Glutamatergic neuron (in vitro differentiated cells): ENCODE data around the gene SMARCA5. TPM values are rescaled to one million over a fixed set of nuclear protein-coding genes. Genes with fewer than 3 reads are reported as not detected.

Experiments
- DNase-seq: peaks from one replicate; pipeline ENCODE4 v3.0.0; 2022
- H3K27ac Mint-ChIP-seq: one replicate; pipeline ENCODE4 v1.8.0; 2020; ENCODE audit warnings: mild to moderate bottlenecking, mixed read lengths, inconsistent platforms; ENCODE audit not compliant: unreplicated experiment
- H3K27me3 Mint-ChIP-seq: one replicate; pipeline ENCODE4 v1.8.0; 2020; ENCODE audit warnings: mild to moderate bottlenecking, moderate library complexity, mixed read lengths, inconsistent platforms; ENCODE audit not compliant: unreplicated experiment
- H3K36me3 Mint-ChIP-seq: one replicate; pipeline ENCODE4 v1.8.0; 2020; ENCODE audit warnings: mild to moderate bottlenecking, mixed read lengths, inconsistent platforms; ENCODE audit not compliant: unreplicated experiment
- H3K4me1 Mint-ChIP-seq: one replicate; pipeline ENCODE4 v1.8.0; 2020; ENCODE audit warnings: mild to moderate bottlenecking, low read depth, mixed read lengths, inconsistent platforms; ENCODE audit not compliant: unreplicated experiment
- H3K4me3 Mint-ChIP-seq: one replicate; pipeline ENCODE4 v1.8.0; 2020; ENCODE audit warnings: mild to moderate bottlenecking, mixed read lengths, inconsistent platforms; ENCODE audit not compliant: unreplicated experiment
- H3K9me3 Mint-ChIP-seq: one replicate; pipeline ENCODE4 v1.8.0; 2020; ENCODE audit warnings: mild to moderate bottlenecking, moderate library complexity, mixed read lengths, inconsistent platforms; ENCODE audit not compliant: unreplicated experiment
- total RNA-seq: library from RNA; stranded (reverse); fragmentation: NEBNext Ultra II Directional; extraction: Animal tissue kit (Norgen Biotek cat#: 25700); gene quantifications from one replicate; pipeline ENCODE4 v1.2.1, GENCODE V29; 2021; ENCODE audit not compliant: unreplicated experiment
- TF ChIP-seq, protein P1 (sequence below): fragments of 200-600 bp; sonication (generic); IDR thresholded peaks from one replicate; pipeline ENCODE4 v1.5.0; 2021; ENCODE audit not compliant: partially characterized antibody, unreplicated experiment

The SMARCA5 gene
- total RNA-seq, 1 donor from 2014 or later: 107 TPM

DNA sequence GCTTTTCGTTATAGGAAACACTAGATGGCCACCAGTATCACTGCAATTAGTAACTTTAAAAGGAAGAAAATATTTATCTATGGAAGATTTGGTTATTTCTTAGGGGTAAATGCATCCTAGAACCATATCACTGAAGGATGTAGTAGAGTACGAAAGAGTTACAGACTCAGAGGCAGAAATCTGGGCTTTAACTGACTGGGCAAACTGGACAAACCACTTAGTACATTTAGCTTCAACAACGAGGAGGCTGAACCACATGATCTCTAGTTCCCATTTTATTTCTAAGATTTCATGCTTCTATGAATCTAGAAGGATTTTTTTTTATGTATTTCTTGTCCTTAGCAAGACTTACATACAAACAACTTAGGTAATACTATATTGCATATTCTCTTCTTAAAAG is 93.0 kb downstream of the SMARCA5 start:
- no peaks in the 10 kb centered on the region for H3K36me3 Mint-ChIP-seq
- TF ChIP-seq, protein P1, sequence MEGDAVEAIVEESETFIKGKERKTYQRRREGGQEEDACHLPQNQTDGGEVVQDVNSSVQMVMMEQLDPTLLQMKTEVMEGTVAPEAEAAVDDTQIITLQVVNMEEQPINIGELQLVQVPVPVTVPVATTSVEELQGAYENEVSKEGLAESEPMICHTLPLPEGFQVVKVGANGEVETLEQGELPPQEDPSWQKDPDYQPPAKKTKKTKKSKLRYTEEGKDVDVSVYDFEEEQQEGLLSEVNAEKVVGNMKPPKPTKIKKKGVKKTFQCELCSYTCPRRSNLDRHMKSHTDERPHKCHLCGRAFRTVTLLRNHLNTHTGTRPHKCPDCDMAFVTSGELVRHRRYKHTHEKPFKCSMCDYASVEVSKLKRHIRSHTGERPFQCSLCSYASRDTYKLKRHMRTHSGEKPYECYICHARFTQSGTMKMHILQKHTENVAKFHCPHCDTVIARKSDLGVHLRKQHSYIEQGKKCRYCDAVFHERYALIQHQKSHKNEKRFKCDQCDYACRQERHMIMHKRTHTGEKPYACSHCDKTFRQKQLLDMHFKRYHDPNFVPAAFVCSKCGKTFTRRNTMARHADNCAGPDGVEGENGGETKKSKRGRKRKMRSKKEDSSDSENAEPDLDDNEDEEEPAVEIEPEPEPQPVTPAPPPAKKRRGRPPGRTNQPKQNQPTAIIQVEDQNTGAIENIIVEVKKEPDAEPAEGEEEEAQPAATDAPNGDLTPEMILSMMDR: no peak
- no peak overlapping the region for H3K4me3 Mint-ChIP-seq
- no peaks in the 10 kb centered on the region for H3K4me1 Mint-ChIP-seq
- H3K27me3 Mint-ChIP-seq: no peaks in the 10 kb centered on the region
- no peak for DNase-seq
- H3K27ac Mint-ChIP-seq: no peak overlapping the region
- H3K9me3 Mint-ChIP-seq: no peaks in the 10 kb centered on the region

Other genes starting within 250 kb of the SMARCA5 start
- gene GAB1, start 176.8 kb upstream of the SMARCA5 start, total RNA-seq: 29.7 TPM
- not detected for gene FREM3, start 187.0 kb downstream of the SMARCA5 start, total RNA-seq